GM11168 (cell line): ENCODE results near the gene DHRS7C.

ENCODE experiments used
- in situ Hi-C: fragments of 300-500 bp; cut with MboI; formaldehyde crosslinking; loops from one replicate; pipeline ENCODE4 v1.12.0; 2022; ENCODE audit warnings: low sequenced_read_pairs; ENCODE audit not compliant: unreplicated experiment

Gene DHRS7C

GRCh38 chr17:9767432-9767991 is 23.9 kb downstream of the DHRS7C start:
- in situ Hi-C loops, result no loop called here

- in situ Hi-C loops, result no loop called here
These were observed 24.4 kb downstream of the DHRS7C start for GRCh38 chr17:9766970-9767369.

GRCh38 chr17:9765322-9765721 is 26.1 kb downstream of the DHRS7C start:
- in situ Hi-C loops, result no loop called here

GRCh38 chr17:9763643-9764042 is 27.7 kb downstream of the DHRS7C start:
- in situ Hi-C loops, result no loop called here

GRCh38 chr17:9760266-9760665 is 31.1 kb downstream of the DHRS7C start:
- in situ Hi-C loops, result no loop called here

GRCh38 chr17:9755083-9755482 is 36.3 kb downstream of the DHRS7C start:
- in situ Hi-C loops, result no loop called here

- in situ Hi-C loops, result no loop called here
These were observed 40.9 kb downstream of the DHRS7C start for GRCh38 chr17:9750524-9750923.

- in situ Hi-C loops, result no loop called here
These were observed 61.5 kb downstream of the DHRS7C start for GRCh38 chr17:9729735-9730420.

GRCh38 chr17:9729034-9729650 is 62.2 kb downstream of the DHRS7C start:
- in situ Hi-C loops, result no loop called here

- in situ Hi-C loops, result no loop called here
These were observed 62.8 kb downstream of the DHRS7C start for GRCh38 chr17:9728564-9728963.

GRCh38 chr17:9728005-9728404 is 63.4 kb downstream of the DHRS7C start:
- in situ Hi-C loops, result no loop called here

GRCh38 chr17:9726291-9726690 is 65.1 kb downstream of the DHRS7C start:
- in situ Hi-C loops, result no loop called here

GRCh38 chr17:9725575-9725974 is 65.8 kb downstream of the DHRS7C start:
- in situ Hi-C loops, result no loop called here
